Peyer's patch (tissue), 4 donors: ENCODE results near the gene TRAPPC11. TPM values are rescaled to one million over a fixed set of nuclear protein-coding genes. Genes with fewer than 3 reads are reported as not detected.
"Not testable (repeated sequence)": the region's sequence is repeated elsewhere in the genome, so short reads cannot be mapped to it uniquely, and the experiment has no call there.

Experiments
- DNase-seq, 3 donors: peaks; one replicate each; pipeline ENCODE4 v3.0.0-alpha.2; 2017 to 2019
- H3K27ac ChIP-seq, 4 donors: fragments of 200-600 bp; sonication (generic); one replicate each; pipeline ENCODE4 v1.5.1; 2016 to 2019
- H3K27me3 ChIP-seq, 2 donors: fragments of 200-600 bp; sonication (generic); one replicate each; pipeline ENCODE4 v1.5.1; 2019
- H3K36me3 ChIP-seq, 3 donors: fragments of 200-600 bp; sonication (generic); one replicate each; pipeline ENCODE4 v1.5.1; 2016 to 2019
- H3K4me1 ChIP-seq, 4 donors: fragments of 200-600 bp; sonication (generic); one replicate each; pipeline ENCODE4 v1.5.1; 2016 to 2019
- H3K4me3 ChIP-seq, 4 donors: fragments of 200-600 bp; sonication (generic); 1 replicate in 3 of 4; 2 replicates in 1 of 4; pipeline ENCODE4 v1.5.1; 2016 to 2019; ENCODE audit warnings: mild to moderate bottlenecking in 1 of 4
- H3K9me3 ChIP-seq, 4 donors: fragments of 200-600 bp; sonication (generic); one replicate each; pipeline ENCODE4 v1.5.1; 2016 to 2019; ENCODE audit warnings: mild to moderate bottlenecking in 1 of 4
- POLR2A ChIP-seq, 2 donors: fragments of 450-650 bp; IDR thresholded peaks; one replicate each; pipeline ENCODE4 v1.5.1; 2017; ENCODE audit warnings: antibody characterized with exemption in 2 of 2, mild to moderate bottlenecking in 2 of 2, moderate library complexity in 2 of 2
- total RNA-seq, 4 donors: library from RNA; depleted of rRNA; stranded (reverse); fragments of >200 nt; gene quantifications; one replicate each; pipeline ENCODE4 v1.1.0, GENCODE V29; 2016
- TF ChIP-seq, protein P1 (sequence below), 6 experiments: fragments of 450-650 bp in 4 of 6; fragments of 200-600 bp in 2 of 6; sonication (generic) in 1 of 6; IDR thresholded peaks; one replicate each; pipeline ENCODE4 v1.5.1; 2017 to 2019; ENCODE audit warnings: antibody characterized with exemption in 6 of 6, mild to moderate bottlenecking in 3 of 6, moderate library complexity in 1 of 6

The TRAPPC11 gene
- total RNA-seq, 4 donors from 2014 or later: 38.0 to 60.1 (median 52.8) TPM

DNA sequence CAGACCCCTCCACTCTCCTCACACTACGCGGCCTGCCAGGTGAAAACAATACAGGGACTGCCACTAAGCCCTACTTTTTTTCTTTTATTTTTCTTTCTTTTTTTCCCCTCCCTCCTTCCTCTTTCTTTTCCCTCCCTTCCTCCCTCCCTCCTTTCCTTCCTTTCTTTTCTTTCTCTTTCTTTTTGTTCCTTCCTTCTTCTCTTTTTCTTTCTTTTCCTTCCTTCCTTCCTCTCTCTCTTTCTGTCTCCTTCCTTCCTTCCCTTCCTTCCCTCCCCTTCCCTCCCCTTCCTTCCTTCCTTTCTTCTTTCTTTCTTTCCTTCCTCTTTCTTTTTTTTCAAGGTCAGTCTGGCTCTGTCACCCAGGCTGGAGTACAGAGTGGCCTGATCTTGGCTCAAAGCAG lies 42.0 kb upstream of the TRAPPC11 start:
- TF ChIP-seq, protein P1, sequence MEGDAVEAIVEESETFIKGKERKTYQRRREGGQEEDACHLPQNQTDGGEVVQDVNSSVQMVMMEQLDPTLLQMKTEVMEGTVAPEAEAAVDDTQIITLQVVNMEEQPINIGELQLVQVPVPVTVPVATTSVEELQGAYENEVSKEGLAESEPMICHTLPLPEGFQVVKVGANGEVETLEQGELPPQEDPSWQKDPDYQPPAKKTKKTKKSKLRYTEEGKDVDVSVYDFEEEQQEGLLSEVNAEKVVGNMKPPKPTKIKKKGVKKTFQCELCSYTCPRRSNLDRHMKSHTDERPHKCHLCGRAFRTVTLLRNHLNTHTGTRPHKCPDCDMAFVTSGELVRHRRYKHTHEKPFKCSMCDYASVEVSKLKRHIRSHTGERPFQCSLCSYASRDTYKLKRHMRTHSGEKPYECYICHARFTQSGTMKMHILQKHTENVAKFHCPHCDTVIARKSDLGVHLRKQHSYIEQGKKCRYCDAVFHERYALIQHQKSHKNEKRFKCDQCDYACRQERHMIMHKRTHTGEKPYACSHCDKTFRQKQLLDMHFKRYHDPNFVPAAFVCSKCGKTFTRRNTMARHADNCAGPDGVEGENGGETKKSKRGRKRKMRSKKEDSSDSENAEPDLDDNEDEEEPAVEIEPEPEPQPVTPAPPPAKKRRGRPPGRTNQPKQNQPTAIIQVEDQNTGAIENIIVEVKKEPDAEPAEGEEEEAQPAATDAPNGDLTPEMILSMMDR (IDR thresholded peaks at IDR 0.05): no peak
- TF ChIP-seq POLR2A (IDR thresholded peaks at IDR 0.05): no peak
- Histone ChIP-seq H3K9me3 (no peaks in the 10 kb centered on the region), H3K36me3 (no peaks in the 10 kb centered on the region), H3K4me3 (no peak overlapping the region), H3K4me1 (no peaks in the 10 kb centered on the region), H3K27me3 (no peaks in the 10 kb centered on the region), H3K27ac (no peak overlapping the region)
- DNase-seq: no peak

DNA sequence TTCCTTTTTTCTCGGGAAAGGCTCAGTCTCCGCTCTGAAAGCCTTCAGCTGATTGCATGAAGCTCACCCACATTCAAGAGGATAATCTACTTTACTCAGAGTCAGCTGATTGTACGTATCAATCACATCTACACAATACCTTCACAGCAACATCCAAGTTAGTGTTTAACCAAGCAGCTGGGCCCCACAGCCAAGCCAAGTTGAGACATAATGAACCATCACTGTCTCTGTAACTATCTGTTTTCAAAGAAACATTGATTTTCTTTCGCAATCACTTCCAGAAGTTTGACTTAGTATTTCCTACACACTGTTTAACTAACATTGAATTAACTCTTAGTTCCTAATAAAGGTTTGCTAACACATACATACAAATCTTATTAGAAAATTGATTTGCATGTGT lies 40.4 kb upstream of the TRAPPC11 start:
- no peak overlapping the region for H3K4me3 ChIP-seq
- H3K27me3 ChIP-seq: no peaks in the 10 kb centered on the region
- no peaks in the 10 kb centered on the region for H3K4me1 ChIP-seq
- H3K36me3 ChIP-seq: no peaks in the 10 kb centered on the region
- TF ChIP-seq POLR2A (IDR thresholded peaks at IDR 0.05): no peak
- TF ChIP-seq, protein P1 (IDR thresholded peaks at IDR 0.05): no peak
- no peaks in the 10 kb centered on the region for H3K9me3 ChIP-seq
- no peak for DNase-seq
- no peak overlapping the region for H3K27ac ChIP-seq

DNA sequence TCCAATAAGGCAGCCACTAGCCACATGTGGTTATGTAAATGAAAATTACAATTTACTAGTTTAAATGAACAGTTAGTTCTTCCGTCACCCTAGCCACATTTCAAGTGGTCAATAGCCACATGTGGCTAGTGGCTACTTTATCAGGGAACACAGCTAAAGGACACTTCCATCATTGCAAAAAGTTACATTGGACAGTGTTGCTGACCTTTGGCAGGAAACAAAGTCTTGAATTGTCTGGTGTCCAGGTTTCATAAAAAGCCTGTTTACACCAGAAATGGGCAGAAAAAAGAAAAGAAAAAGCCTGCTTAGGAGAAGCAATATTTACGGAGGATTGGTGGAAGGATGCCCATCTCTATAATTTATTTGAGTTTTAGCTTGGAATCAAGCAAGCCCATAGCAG lies 38.7 kb upstream of the TRAPPC11 start:
- no peak overlapping the region for H3K27ac ChIP-seq
- no peak overlapping the region for H3K4me3 ChIP-seq
- TF ChIP-seq, protein P1 (IDR thresholded peaks at IDR 0.05): no peak
- no peak for TF ChIP-seq POLR2A (IDR thresholded peaks at IDR 0.05)
- H3K4me1 ChIP-seq: no peaks in the 10 kb centered on the region
- H3K27me3 ChIP-seq: no peaks in the 10 kb centered on the region
- no peaks in the 10 kb centered on the region for H3K9me3 ChIP-seq
- no peaks in the 10 kb centered on the region for H3K36me3 ChIP-seq
- no peak for DNase-seq

DNA sequence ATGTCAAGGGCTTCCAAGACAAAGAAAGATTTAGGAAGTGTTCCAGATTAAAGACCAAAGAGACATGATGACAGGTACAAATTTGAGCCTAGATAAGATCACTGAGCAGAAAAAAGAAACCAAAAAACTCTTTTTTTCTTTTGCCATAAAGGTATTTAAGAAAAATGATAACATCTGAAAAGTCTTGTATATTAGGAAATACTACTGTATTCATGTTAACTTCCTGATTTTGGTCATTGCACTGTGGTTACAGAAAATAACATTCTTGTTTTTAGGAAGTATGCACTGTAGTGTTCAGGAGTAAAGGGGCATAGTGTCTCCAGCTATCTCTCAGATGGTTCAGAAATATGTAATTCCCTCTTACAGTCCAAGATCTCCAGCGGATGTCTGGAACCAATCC lies 37.2 kb upstream of the TRAPPC11 start:
- DNase-seq: no peak
- no peaks in the 10 kb centered on the region for H3K36me3 ChIP-seq
- no peak for TF ChIP-seq POLR2A (IDR thresholded peaks at IDR 0.05)
- TF ChIP-seq, protein P1 (IDR thresholded peaks at IDR 0.05): no peak
- H3K9me3 ChIP-seq: no peaks in the 10 kb centered on the region
- no peak overlapping the region for H3K4me3 ChIP-seq
- no peaks in the 10 kb centered on the region for H3K27me3 ChIP-seq
- no peak overlapping the region for H3K27ac ChIP-seq
- no peaks in the 10 kb centered on the region for H3K4me1 ChIP-seq

DNA sequence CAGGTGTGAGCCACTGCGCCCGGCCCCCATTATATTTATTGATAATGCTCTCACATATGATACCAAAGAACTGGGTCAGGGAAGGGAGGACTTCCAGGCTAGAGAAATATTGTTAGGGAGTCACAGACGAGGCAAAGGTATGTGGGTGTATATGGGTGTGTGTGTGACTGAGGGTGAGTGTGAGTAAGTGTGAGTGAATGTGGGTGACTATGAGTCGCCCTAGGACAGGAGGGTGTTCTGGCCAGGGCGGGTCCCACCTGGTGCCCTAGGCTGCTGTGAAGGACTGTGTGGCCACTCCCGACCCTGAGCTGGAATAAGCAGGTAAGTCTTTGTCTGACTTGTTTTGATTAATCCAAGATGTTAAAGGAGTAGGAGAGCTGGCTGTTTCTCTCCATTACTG lies 34.5 kb upstream of the TRAPPC11 start:
- Histone ChIP-seq H3K9me3 (no peaks in the 10 kb centered on the region), H3K4me1 (no peaks in the 10 kb centered on the region), H3K27ac (no peak overlapping the region), H3K4me3 (no peak overlapping the region), H3K36me3 (no peaks in the 10 kb centered on the region), H3K27me3 (no peaks in the 10 kb centered on the region)
- no peak for DNase-seq
- TF ChIP-seq, protein P1 (IDR thresholded peaks at IDR 0.05): no peak
- no peak for TF ChIP-seq POLR2A (IDR thresholded peaks at IDR 0.05)

DNA sequence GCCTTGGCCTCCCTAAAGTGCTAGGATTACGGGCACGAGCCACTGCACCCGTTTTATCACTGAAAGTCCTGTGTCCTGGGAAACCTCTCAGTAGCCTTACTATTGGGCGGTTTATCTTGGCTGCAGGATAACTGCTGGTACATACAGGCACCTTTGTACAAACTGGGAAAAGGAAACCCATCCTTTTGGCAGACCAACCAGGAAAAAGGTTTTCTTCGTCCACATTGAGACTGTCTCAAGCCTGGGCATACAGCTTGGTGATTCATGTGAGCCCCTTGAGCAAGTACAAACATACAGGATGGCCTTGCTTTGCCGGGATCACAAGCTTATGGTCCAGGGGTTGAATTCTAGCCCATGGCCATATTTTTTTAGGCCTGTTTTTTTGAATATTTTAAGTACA lies 32.9 kb upstream of the TRAPPC11 start:
- TF ChIP-seq, protein P1 (IDR thresholded peaks at IDR 0.05): no peak
- TF ChIP-seq POLR2A (IDR thresholded peaks at IDR 0.05): no peak
- no peaks in the 10 kb centered on the region for H3K4me1 ChIP-seq
- H3K36me3 ChIP-seq: no peaks in the 10 kb centered on the region
- no peak for DNase-seq
- H3K27ac ChIP-seq: no peak overlapping the region
- H3K4me3 ChIP-seq: no peak overlapping the region
- H3K9me3 ChIP-seq: no peaks in the 10 kb centered on the region
- H3K27me3 ChIP-seq: no peaks in the 10 kb centered on the region

DNA sequence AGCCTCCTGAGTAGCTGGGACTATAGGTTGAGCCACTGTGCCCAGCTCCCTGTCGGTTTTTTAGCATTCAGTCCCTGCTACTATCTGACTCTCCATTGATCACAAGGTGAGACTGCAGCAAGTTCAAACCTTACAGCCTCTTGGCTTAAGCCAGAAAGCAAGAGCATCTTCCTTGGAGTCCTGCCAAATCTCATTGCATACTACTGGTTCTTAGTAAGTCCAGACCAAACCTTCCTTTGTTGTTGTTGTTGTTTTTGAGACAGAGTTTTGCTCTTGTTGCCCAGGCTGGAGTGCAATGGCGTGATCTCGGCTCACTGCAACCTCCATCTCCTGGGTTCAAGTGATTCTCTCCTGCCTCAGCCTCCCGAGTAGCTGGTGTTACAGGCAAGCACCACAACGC lies 31.8 kb upstream of the TRAPPC11 start:
- not testable (repeated sequence) for H3K36me3 ChIP-seq, H3K9me3 ChIP-seq, H3K27me3 ChIP-seq, H3K4me1 ChIP-seq, H3K27ac ChIP-seq, DNase-seq, H3K4me3 ChIP-seq
